Ishikawa (cell line): ENCODE results near the gene KCNIP4.

Source experiments
- CEBPB ChIP-seq: IDR thresholded peaks from 2 replicates; pipeline ENCODE4 v1.6.1; 2012
- CREB1 ChIP-seq: IDR thresholded peaks from 2 replicates; pipeline ENCODE4 v1.6.1; 2012; ENCODE audit warnings: low read depth
- EGR1 ChIP-seq: IDR thresholded peaks from 2 replicates; pipeline ENCODE4 v1.6.1; 2012
- EP300 ChIP-seq: IDR thresholded peaks from 2 replicates; pipeline ENCODE4 v1.6.1; 2012; ENCODE audit warnings: borderline replicate concordance
- FOXM1 ChIP-seq: IDR thresholded peaks from 2 replicates; pipeline ENCODE4 v1.6.1; 2012; ENCODE audit warnings: low read depth, borderline replicate concordance
- NFIC ChIP-seq: IDR thresholded peaks from 2 replicates; pipeline ENCODE4 v1.6.1; 2012
- RAD21 ChIP-seq: IDR thresholded peaks from 2 replicates; pipeline ENCODE4 v1.6.1; 2012; ENCODE audit warnings: low read depth
- TAF1 ChIP-seq: IDR thresholded peaks from 2 replicates; pipeline ENCODE4 v1.6.1; 2012; ENCODE audit warnings: low read depth, mild to moderate bottlenecking
- TCF12 ChIP-seq: IDR thresholded peaks from 2 replicates; pipeline ENCODE4 v1.6.1; 2012; ENCODE audit warnings: low read depth
- TEAD4 ChIP-seq: IDR thresholded peaks from 2 replicates; pipeline ENCODE4 v1.6.1; 2012
- YY1 ChIP-seq: IDR thresholded peaks from 2 replicates; pipeline ENCODE4 v1.6.1; 2012; ENCODE audit warnings: low read depth
- ZBTB7A ChIP-seq: IDR thresholded peaks from 2 replicates; pipeline ENCODE4 v1.6.1; 2012; ENCODE audit warnings: low read depth
- TF ChIP-seq, protein P1 (sequence below): IDR thresholded peaks from 2 replicates; pipeline ENCODE4 v1.6.1; 2012
- TF ChIP-seq, protein P2 (sequence below): IDR thresholded peaks from 2 replicates; pipeline ENCODE4 v1.6.1; 2012
- TF ChIP-seq, protein P3 (sequence below): IDR thresholded peaks from 2 replicates; pipeline ENCODE4 v1.6.1; 2012; ENCODE audit warnings: low read depth, mild to moderate bottlenecking

Gene KCNIP4

DNA sequence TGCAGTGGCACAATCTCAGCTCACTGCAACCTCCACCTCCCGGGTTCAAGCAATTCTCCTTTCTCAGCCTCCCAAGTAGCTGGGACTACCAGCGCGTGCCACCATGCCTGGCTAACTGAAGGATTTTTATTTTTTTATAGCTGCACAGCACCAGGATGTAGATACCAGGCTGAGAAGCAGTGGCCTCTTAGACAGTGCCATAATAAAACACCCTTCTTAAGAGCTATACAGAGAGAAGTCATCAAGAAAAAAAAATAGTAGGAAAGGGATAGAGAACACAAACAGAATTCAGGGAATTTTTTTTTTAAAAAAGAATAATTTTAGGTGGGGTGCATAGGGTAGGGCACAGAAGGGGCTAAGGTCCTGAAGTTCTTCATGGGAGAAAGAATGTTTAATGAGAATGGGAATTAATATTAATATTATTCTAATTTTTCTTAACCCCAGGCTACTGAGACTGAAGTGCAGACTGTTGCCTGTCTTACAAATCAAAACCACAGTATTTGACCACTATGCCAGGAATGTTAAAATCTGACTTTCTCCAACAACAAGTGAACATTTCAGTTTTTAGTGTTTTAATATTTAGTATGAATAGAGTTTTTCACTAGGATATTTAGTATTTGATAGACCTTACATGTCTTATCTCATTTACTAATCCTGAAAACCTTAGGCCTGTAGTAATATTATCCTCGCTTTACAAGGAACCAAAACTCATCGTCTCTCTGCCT lies 146.7 kb downstream of the KCNIP4 start:
- TF ChIP-seq ZBTB7A: no peak
- TF ChIP-seq RAD21: no peak
- TF ChIP-seq CEBPB: no peak

DNA sequence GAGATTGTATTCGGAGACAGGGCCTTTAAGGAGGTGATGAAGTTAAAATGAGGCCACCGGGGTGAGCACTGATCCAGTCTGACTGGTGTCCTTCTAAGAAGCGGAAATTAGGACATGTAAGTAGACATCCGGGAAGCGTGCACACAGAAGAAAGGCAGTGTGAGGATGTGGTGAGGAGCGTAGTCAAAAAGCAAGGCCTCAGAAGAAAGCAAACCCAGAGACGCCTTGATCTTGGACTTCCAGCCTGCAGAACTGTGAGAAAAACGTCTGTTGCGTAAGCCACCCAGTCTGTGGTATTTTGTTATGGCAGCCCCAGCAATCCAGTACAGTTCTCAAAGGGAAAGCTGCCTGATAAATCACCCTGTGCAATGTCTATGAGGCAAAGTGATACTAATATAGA lies 153.5 kb downstream of the KCNIP4 start:
- no peak for TF ChIP-seq FOXM1
- TF ChIP-seq, protein P1, sequence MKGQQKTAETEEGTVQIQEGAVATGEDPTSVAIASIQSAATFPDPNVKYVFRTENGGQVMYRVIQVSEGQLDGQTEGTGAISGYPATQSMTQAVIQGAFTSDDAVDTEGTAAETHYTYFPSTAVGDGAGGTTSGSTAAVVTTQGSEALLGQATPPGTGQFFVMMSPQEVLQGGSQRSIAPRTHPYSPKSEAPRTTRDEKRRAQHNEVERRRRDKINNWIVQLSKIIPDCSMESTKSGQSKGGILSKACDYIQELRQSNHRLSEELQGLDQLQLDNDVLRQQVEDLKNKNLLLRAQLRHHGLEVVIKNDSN: no peak
- TF ChIP-seq, protein P2, sequence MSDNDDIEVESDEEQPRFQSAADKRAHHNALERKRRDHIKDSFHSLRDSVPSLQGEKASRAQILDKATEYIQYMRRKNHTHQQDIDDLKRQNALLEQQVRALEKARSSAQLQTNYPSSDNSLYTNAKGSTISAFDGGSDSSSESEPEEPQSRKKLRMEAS: no peak
- no peak for TF ChIP-seq YY1
- TF ChIP-seq TCF12: no peak
- TF ChIP-seq EP300: no peak
- TF ChIP-seq NFIC: no peak
- TF ChIP-seq CEBPB: no peak
- no peak for TF ChIP-seq TEAD4
- no peak for TF ChIP-seq EGR1
- no peak for TF ChIP-seq TAF1
- no peak for TF ChIP-seq CREB1
- TF ChIP-seq, protein P3, sequence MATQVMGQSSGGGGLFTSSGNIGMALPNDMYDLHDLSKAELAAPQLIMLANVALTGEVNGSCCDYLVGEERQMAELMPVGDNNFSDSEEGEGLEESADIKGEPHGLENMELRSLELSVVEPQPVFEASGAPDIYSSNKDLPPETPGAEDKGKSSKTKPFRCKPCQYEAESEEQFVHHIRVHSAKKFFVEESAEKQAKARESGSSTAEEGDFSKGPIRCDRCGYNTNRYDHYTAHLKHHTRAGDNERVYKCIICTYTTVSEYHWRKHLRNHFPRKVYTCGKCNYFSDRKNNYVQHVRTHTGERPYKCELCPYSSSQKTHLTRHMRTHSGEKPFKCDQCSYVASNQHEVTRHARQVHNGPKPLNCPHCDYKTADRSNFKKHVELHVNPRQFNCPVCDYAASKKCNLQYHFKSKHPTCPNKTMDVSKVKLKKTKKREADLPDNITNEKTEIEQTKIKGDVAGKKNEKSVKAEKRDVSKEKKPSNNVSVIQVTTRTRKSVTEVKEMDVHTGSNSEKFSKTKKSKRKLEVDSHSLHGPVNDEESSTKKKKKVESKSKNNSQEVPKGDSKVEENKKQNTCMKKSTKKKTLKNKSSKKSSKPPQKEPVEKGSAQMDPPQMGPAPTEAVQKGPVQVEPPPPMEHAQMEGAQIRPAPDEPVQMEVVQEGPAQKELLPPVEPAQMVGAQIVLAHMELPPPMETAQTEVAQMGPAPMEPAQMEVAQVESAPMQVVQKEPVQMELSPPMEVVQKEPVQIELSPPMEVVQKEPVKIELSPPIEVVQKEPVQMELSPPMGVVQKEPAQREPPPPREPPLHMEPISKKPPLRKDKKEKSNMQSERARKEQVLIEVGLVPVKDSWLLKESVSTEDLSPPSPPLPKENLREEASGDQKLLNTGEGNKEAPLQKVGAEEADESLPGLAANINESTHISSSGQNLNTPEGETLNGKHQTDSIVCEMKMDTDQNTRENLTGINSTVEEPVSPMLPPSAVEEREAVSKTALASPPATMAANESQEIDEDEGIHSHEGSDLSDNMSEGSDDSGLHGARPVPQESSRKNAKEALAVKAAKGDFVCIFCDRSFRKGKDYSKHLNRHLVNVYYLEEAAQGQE: no peak
- TF ChIP-seq RAD21: no peak
- TF ChIP-seq ZBTB7A: no peak

DNA sequence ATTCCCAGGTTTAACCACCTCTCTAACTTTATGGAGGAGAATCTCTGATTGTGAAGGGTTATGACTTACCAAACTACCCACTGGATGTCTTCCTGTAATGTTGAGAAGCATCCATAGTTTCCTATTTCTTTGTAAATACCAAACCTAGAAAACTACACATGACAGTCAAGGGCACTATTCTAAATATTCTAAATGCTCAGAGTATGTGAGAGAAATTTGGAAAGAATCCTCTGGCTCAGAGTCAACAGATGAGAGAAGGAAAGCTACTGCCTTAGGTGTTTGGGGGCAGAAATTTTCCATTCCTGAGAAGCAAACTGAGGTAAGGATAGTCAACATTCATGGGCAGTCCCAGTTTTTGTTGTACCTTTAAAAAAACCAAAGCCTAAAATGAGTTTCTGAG lies 155.8 kb downstream of the KCNIP4 start:
- TF ChIP-seq TCF12 (no peak), CEBPB (no peak), EGR1 (no peak), YY1 (no peak), CREB1 (no peak), TEAD4 (no peak), FOXM1 (no peak)
- TF ChIP-seq, protein P1: no peak
- TF ChIP-seq, protein P3: no peak
- TF ChIP-seq, protein P2: no peak

DNA sequence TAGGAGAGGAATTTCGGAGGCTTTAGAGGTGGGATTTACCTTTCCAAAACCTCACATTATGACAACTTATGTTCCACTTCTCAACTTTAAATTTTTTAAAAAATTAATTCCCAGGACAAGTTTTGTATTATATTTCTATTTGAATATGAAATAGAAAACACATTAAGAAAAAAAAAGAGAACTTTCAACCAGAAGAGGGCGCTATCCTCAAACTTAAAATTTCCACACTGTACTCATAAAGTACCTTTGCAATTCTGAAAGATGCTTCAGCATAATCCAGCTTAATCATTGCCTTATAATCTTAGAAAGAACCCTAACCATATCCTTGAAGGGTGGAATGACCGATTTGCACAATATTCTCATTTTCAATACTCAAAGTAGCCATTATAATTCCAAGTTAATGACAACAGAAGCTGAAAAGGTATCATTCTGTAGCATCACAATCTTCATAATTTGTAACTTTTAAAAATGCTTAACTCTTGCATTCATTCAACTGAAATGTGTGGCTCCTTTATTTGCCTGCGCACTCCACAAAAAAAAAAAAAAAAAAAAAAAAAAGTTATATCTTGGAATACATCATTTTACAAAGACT lies 158.0 kb downstream of the KCNIP4 start:
- TF ChIP-seq RAD21: peak; percentile 47; the same call in 1 of the 2 replicates
- TF ChIP-seq CEBPB: no peak
- TF ChIP-seq, protein P2: no peak

DNA sequence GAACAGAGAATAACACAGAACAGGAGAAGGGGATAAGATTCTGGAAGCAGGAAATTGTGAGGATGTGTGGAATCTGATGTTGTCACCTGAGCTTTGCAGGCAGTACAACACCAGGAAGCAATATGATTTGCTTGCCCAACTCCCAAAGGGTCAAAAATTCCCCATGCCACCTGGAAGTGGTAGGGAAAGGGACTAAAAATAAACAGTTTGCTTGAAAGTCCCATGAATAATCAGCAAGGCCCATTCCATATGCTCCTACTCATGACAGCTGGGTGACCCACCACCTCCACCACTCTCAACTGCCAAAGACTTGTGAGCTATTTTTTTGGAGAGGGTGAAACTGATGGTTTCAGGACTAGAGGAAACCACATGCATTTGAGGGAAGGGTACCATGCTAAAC lies 168.4 kb downstream of the KCNIP4 start:
- TF ChIP-seq, protein P2: no peak

DNA sequence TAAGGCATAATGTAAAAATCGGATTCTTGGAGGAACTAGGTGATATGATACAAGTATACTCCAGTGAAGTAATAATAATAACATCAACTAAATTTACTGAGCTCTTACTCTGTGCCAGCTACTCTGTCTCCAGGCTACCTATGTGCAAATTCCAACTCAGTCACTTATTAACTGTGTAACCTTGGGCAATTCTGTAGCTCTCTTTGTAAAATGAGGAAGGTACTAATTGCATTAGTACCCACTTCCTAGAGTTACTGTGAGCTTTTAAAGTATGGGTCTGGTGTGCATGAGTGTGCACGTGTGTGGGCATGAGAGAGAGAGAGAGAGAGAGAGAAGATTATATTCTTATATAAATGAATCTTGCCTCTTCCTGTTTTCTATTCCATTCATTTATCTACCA lies 169.9 kb downstream of the KCNIP4 start:
- no peak for TF ChIP-seq EP300
- TF ChIP-seq, protein P1: no peak
- TF ChIP-seq CEBPB: no peak
- no peak for TF ChIP-seq EGR1
- no peak for TF ChIP-seq NFIC
- no peak for TF ChIP-seq YY1
